ENCODE data around the gene SLX9.

DNA sequence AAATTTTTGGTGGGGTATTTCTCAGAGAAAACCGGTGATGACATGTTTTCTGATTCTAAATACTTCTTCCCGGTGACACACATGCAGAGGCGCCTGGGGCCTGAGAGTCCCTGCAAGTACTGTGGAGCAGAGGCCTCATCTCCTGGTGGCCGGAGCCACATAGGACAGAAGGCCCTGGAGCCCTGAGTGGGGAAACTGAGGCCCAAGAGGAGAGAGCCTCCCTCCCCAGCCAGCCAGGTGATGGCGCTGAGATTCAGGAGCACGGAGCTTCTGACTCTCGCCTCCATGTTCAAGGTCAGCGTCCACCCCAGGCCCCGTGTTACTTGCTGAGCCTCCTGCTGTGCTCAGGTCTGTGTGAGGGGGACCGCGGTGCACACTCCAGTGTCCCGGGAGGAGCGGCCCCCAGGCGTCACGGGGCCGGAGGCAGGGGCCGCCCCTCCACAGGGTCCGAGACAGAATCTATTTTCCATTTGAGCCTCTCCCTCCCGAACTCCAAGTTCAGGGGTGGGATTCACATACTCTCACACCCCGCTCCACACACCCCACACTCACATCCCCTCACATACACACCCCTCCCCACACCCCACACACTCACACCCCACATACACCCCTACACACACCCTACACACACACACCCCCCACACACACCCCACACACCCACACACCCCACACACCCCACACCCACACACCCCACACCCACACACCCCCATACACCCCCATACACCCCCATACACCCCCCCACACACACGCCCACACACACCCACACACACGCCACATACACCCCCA lies 43.8 kb downstream of the SLX9 start:
- no peak for TF ChIP-seq EZH2phosphoT487 (IDR thresholded peaks at IDR 0.05; ENCODE audit: borderline replicate concordance, low read length)
- TF ChIP-seq, protein P1, sequence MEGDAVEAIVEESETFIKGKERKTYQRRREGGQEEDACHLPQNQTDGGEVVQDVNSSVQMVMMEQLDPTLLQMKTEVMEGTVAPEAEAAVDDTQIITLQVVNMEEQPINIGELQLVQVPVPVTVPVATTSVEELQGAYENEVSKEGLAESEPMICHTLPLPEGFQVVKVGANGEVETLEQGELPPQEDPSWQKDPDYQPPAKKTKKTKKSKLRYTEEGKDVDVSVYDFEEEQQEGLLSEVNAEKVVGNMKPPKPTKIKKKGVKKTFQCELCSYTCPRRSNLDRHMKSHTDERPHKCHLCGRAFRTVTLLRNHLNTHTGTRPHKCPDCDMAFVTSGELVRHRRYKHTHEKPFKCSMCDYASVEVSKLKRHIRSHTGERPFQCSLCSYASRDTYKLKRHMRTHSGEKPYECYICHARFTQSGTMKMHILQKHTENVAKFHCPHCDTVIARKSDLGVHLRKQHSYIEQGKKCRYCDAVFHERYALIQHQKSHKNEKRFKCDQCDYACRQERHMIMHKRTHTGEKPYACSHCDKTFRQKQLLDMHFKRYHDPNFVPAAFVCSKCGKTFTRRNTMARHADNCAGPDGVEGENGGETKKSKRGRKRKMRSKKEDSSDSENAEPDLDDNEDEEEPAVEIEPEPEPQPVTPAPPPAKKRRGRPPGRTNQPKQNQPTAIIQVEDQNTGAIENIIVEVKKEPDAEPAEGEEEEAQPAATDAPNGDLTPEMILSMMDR (conservative IDR thresholded peaks at IDR 0.05; ENCODE audit: low read depth, low read length), result no peak
